OCI-LY3 (cell line): ENCODE measurements around the gene LRP5.

ENCODE experiments used
- EZH2phosphoT487 ChIP-seq: fragments of 200-600 bp; shearing (Covaris generic); IDR thresholded peaks from 2 replicates; pipeline ENCODE4 v1.6.1; 2018; ENCODE audit warnings: antibody characterized with exemption, mixed run types, low read depth
- TF ChIP-seq, protein P1 (sequence below): fragments of 200-600, 300-600 bp; sonication (generic); IDR thresholded peaks from 2 replicates; pipeline ENCODE4 v1.5.1; 2014; ENCODE audit warnings: antibody characterized with exemption, low read length, low read depth

- TF ChIP-seq, protein P1, sequence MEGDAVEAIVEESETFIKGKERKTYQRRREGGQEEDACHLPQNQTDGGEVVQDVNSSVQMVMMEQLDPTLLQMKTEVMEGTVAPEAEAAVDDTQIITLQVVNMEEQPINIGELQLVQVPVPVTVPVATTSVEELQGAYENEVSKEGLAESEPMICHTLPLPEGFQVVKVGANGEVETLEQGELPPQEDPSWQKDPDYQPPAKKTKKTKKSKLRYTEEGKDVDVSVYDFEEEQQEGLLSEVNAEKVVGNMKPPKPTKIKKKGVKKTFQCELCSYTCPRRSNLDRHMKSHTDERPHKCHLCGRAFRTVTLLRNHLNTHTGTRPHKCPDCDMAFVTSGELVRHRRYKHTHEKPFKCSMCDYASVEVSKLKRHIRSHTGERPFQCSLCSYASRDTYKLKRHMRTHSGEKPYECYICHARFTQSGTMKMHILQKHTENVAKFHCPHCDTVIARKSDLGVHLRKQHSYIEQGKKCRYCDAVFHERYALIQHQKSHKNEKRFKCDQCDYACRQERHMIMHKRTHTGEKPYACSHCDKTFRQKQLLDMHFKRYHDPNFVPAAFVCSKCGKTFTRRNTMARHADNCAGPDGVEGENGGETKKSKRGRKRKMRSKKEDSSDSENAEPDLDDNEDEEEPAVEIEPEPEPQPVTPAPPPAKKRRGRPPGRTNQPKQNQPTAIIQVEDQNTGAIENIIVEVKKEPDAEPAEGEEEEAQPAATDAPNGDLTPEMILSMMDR = no peak
- TF ChIP-seq EZH2phosphoT487 = no peak
Measured at GRCh38 chr11:68297052-68297378, 15.4 kb upstream of the LRP5 start.
